H1 (cell line): ENCODE data around the gene PDK2. TPM values are rescaled to one million over a fixed set of nuclear protein-coding genes. Genes with fewer than 3 reads are reported as not detected.

Source experiments
- CTCF ChIA-PET: fragments of 300-600 bp; sonication (Branson Sonifier 250); formaldehyde crosslinking; loops from one replicate; lab custom pipeline; 2021; ENCODE audit not compliant: partially characterized antibody; lab: Charles Lee
- POLR2A ChIA-PET: fragments of 300-600 bp; sonication (Branson Sonifier 250); formaldehyde crosslinking; loops from one replicate; lab custom pipeline; 2021; ENCODE audit warnings: inconsistent platforms; ENCODE audit not compliant: partially characterized antibody; lab: Charles Lee
- DNase-seq, 2 experiments: peaks; one replicate each; pipeline versions ENCODE4 v3.0.0 to v3.0.0-alpha.2; 2010 to 2022; ENCODE audit warnings: low spot score in 2 of 2, low read depth in 1 of 2, mixed read lengths in 1 of 2
- FAIRE-seq: peaks from 2 replicates; lab custom pipeline; 2011; peaks lifted over from hg19 to GRCh38; lab: Jason Lieb, UNC
- H2AFZ ChIP-seq: 2 replicates; pipeline ENCODE4 v1.8.1; 2012; ENCODE audit warnings: low read length, inconsistent platforms
- H2AK5ac ChIP-seq: 2 replicates; pipeline ENCODE4 v1.6.1; 2013; ENCODE audit warnings: low read depth, low read length
- H2BK120ac ChIP-seq: replicated peaks from 2 replicates; pipeline ENCODE3; 2013; ENCODE audit warnings: low read depth, low read length, inconsistent platforms
- H2BK12ac ChIP-seq: 2 replicates; pipeline ENCODE4 v1.6.1; 2013; ENCODE audit warnings: low read depth, low read length
- H2BK15ac ChIP-seq: 2 replicates; pipeline ENCODE4 v1.6.1; 2013; ENCODE audit warnings: low read length
- H2BK20ac ChIP-seq: 2 replicates; pipeline ENCODE4 v1.6.1; 2013; ENCODE audit warnings: low read length
- H2BK5ac ChIP-seq: 2 replicates; pipeline ENCODE4 v1.6.1; 2013; ENCODE audit warnings: low read depth, low read length
- H3K14ac ChIP-seq: 2 replicates; pipeline ENCODE4 v1.6.1; 2013; ENCODE audit warnings: inconsistent platforms; ENCODE audit not compliant: insufficient read length
- H3K18ac ChIP-seq: 2 replicates; pipeline ENCODE4 v1.6.1; 2013; ENCODE audit warnings: low read length; ENCODE audit errors: extremely low read depth
- H3K23ac ChIP-seq: 2 replicates; pipeline ENCODE4 v1.6.1; 2013; ENCODE audit warnings: inconsistent platforms; ENCODE audit not compliant: insufficient read length
- H3K23me2 ChIP-seq: 2 replicates; pipeline ENCODE4 v1.6.1; 2013; ENCODE audit warnings: low read depth, low read length
- H3K27ac ChIP-seq: 2 replicates; pipeline ENCODE4 v1.6.1; 2011; ENCODE audit warnings: low read depth, low read length, inconsistent platforms
- H3K27me3 ChIP-seq, 4 experiments: replicated peaks in 1 of 4; 1 replicate in 1 of 4; 2 replicates in 3 of 4; pipeline versions ENCODE4 v1.6.1 to v1.8.1; 2011 to 2013; ENCODE audit warnings: low read length in 3 of 4, mild to moderate bottlenecking in 3 of 4, inconsistent platforms in 2 of 4, mixed read lengths in 2 of 4, moderate library complexity in 1 of 4; ENCODE audit not compliant: control insufficient read depth in 3 of 4, insufficient read depth in 3 of 4; ENCODE audit errors: extremely low read depth in 1 of 4
- H3K36me3 ChIP-seq, 4 experiments: 2 replicates each; pipeline versions ENCODE4 v1.6.1 to v1.8.1; 2011 to 2013; ENCODE audit warnings: mild to moderate bottlenecking in 4 of 4, low read length in 3 of 4, moderate library complexity in 2 of 4, control low read depth in 1 of 4, inconsistent platforms in 1 of 4; ENCODE audit not compliant: insufficient read depth in 4 of 4, control insufficient read depth in 2 of 4
- H3K4ac ChIP-seq: replicated peaks from 2 replicates; pipeline ENCODE3; 2013; ENCODE audit warnings: low read length, low read depth, mixed read lengths, inconsistent platforms; ENCODE audit not compliant: insufficient read length
- H3K4me1 ChIP-seq, 4 experiments: replicated peaks in 1 of 4; 1 replicate in 1 of 4; 2 replicates in 3 of 4; pipeline versions ENCODE4 v1.6.1 to v1.8.1; 2011 to 2013; ENCODE audit warnings: low read length in 3 of 4, inconsistent platforms in 2 of 4, mixed read lengths in 1 of 4; ENCODE audit not compliant: insufficient read depth in 4 of 4, control insufficient read depth in 3 of 4
- H3K4me2 ChIP-seq, 2 experiments: 2 replicates each; pipeline versions ENCODE4 v1.6.1 to v1.8.1; 2011 to 2013; ENCODE audit warnings: low read depth in 2 of 2, low read length in 2 of 2, control low read depth in 1 of 2, inconsistent platforms in 1 of 2, mild to moderate bottlenecking in 1 of 2; ENCODE audit not compliant: insufficient read depth in 1 of 2
- H3K4me3 ChIP-seq, 4 experiments: fragments of 200-600, 300-600 bp in 1 of 4; sonication (generic), shearing (Covaris generic), sonication (Bioruptor Twin) in 1 of 4; 2 replicates each; pipeline versions ENCODE4 v1.5.1 to v1.8.1; 2011 to 2016; ENCODE audit warnings: low read length in 4 of 4, low read depth in 3 of 4, control low read depth in 2 of 4, inconsistent platforms in 2 of 4, mild to moderate bottlenecking in 2 of 4, mixed read lengths in 1 of 4, moderate library complexity in 1 of 4; ENCODE audit not compliant: insufficient read depth in 2 of 4; ENCODE audit errors: extremely low read depth in 1 of 4
- H3K56ac ChIP-seq: replicated peaks from 2 replicates; pipeline ENCODE3; 2013; ENCODE audit warnings: low read depth, mild to moderate bottlenecking, mixed read lengths, low read length, inconsistent platforms; ENCODE audit not compliant: insufficient read length
- H3K79me1 ChIP-seq: 2 replicates; pipeline ENCODE4 v1.6.1; 2013; ENCODE audit warnings: low read depth, low read length, control low read depth
- H3K79me2 ChIP-seq, 2 experiments: 2 replicates each; pipeline versions ENCODE4 v1.6.1 to v1.8.1; 2012 to 2013; ENCODE audit warnings: low read length in 2 of 2, mild to moderate bottlenecking in 2 of 2, inconsistent platforms in 1 of 2; ENCODE audit not compliant: insufficient read depth in 2 of 2, control insufficient read depth in 1 of 2
- H3K9ac ChIP-seq, 4 experiments: replicated peaks in 1 of 4; 1 replicate in 1 of 4; 2 replicates in 3 of 4; pipeline versions ENCODE4 v1.6.1 to v1.8.1; 2011 to 2013; ENCODE audit warnings: low read depth in 3 of 4, low read length in 3 of 4, control low read depth in 2 of 4, mild to moderate bottlenecking in 2 of 4, moderate library complexity in 2 of 4, inconsistent platforms in 1 of 4; ENCODE audit errors: extremely low read depth in 1 of 4
- H3K9me3 ChIP-seq, 2 experiments: 2 replicates each; pipeline versions ENCODE4 v1.6.1 to v1.8.1; 2012 to 2013; ENCODE audit warnings: mild to moderate bottlenecking in 2 of 2, moderate library complexity in 2 of 2, control low read depth in 1 of 2, inconsistent platforms in 1 of 2, low read depth in 1 of 2, low read length in 1 of 2, mixed read lengths in 1 of 2; ENCODE audit not compliant: insufficient read depth in 2 of 2
- H4K20me1 ChIP-seq, 2 experiments: replicated peaks in 1 of 2; 2 replicates each; pipeline versions ENCODE3 to v1.8.1; 2011 to 2013; ENCODE audit warnings: inconsistent platforms in 2 of 2, low read length in 2 of 2, mild to moderate bottlenecking in 1 of 2; ENCODE audit not compliant: insufficient read depth in 2 of 2, control insufficient read depth in 1 of 2
- H4K5ac ChIP-seq: 2 replicates; pipeline ENCODE4 v1.6.1; 2013; ENCODE audit warnings: low read length, low read depth, mixed read lengths, inconsistent platforms; ENCODE audit not compliant: insufficient read length
- H4K8ac ChIP-seq: 2 replicates; pipeline ENCODE4 v1.8.0; 2013; ENCODE audit warnings: mild to moderate bottlenecking, moderate library complexity, low read length, inconsistent platforms; ENCODE audit not compliant: insufficient read depth; ENCODE audit errors: extremely low read depth
- H4K91ac ChIP-seq: replicated peaks from 2 replicates; pipeline ENCODE3; 2013; ENCODE audit warnings: low read length, mixed read lengths, inconsistent platforms; ENCODE audit not compliant: insufficient read length
- ATF3 ChIP-seq: IDR thresholded peaks from 2 replicates; pipeline ENCODE4 v1.6.1; 2011; ENCODE audit warnings: low read depth, mild to moderate bottlenecking, low read length; ENCODE audit not compliant: insufficient read depth
- BACH1 ChIP-seq: IDR thresholded peaks from 2 replicates; pipeline ENCODE4 v1.6.1; 2012; ENCODE audit warnings: low read length, improper control_type of control experiment
- BRCA1 ChIP-seq: IDR thresholded peaks from 2 replicates; pipeline ENCODE4 v1.6.1; 2012; ENCODE audit warnings: low read depth, low read length, improper control_type of control experiment
- CEBPB ChIP-seq: IDR thresholded peaks from 2 replicates; pipeline ENCODE4 v1.6.1; 2012; ENCODE audit warnings: low read depth, low read length
- KDM4A ChIP-seq: IDR thresholded peaks from one replicate; pipeline ENCODE4 v1.7.1; 2012; ENCODE audit warnings: low read depth, mild to moderate bottlenecking, moderate library complexity, low read length, inconsistent platforms; ENCODE audit not compliant: severe bottlenecking
- RBBP5 ChIP-seq: IDR thresholded peaks from 2 replicates; pipeline ENCODE4 v1.7.1; 2012; ENCODE audit warnings: low read depth, mild to moderate bottlenecking, inconsistent platforms, low read length, moderate library complexity, borderline replicate concordance
- RXRA ChIP-seq: IDR thresholded peaks from 2 replicates; pipeline ENCODE4 v1.6.1; 2011; ENCODE audit warnings: low read depth, mild to moderate bottlenecking, low read length, moderate library complexity; ENCODE audit not compliant: insufficient read depth
- SIRT6 ChIP-seq: IDR thresholded peaks from one replicate; pipeline ENCODE4 v1.7.1; 2012; ENCODE audit warnings: low read length, inconsistent platforms
- TCF12 ChIP-seq: IDR thresholded peaks from 2 replicates; pipeline ENCODE4 v1.6.1; 2011; ENCODE audit warnings: low read depth, mild to moderate bottlenecking, low read length
- WGBS, 2 experiments: shearing (Covaris generic) in 1 of 2; methylation state at CpG; one replicate each; pipeline versions ENCODE4 v1.1.6 to v1.1.7; 2013 to 2015; ENCODE audit warnings: low lambda C conversion rate in 2 of 2, mixed read lengths in 2 of 2, inconsistent platforms in 1 of 2, low coverage in 1 of 2, missing lambda C conversion rate in 1 of 2; ENCODE audit not compliant: insufficient replicate concordance in 2 of 2, insufficient coverage in 1 of 2, insufficient read length in 1 of 2; ENCODE audit errors: extremely low coverage in 1 of 2, missing lambda C conversion rate in 1 of 2; 5-methylcytosine and 5-hydroxymethylcytosine counted together
- polyA plus RNA-seq, 7 experiments: library from polyadenylated mRNA; depleted of rRNA in 3 of 7; stranded (reverse) in 5 of 7; unstranded in 2 of 7; fragments of >200 nt in 5 of 7; fragments of 200-250 nt in 2 of 7; gene quantifications; 1 replicate in 5 of 7; 2 replicates in 1 of 7; 4 replicates in 1 of 7; pipeline versions ENCODE4 v1.2.1 to v1.2.3, GENCODE V29; 2011 to 2013; ENCODE audit warnings: missing spikeins in 2 of 7, mixed read lengths in 2 of 7
- total RNA-seq: library from RNA; stranded (reverse); fragmentation: NEBNext Ultra II Directional; extraction: Animal tissue kit (Norgen Biotek cat#: 25700); gene quantifications from 2 replicates; pipeline ENCODE4 v1.2.1, GENCODE V29; 2021

PDK2 gene
- total and polyA plus RNA-seq, 2 of the 8 experiments (the other 6 are each of a cell fraction or from before 2014, with no cell fraction given), result 18.3 to 121 TPM

GRCh38 chr17:50143461-50144176 lies 48.5 kb downstream of the PDK2 start:
- H3K4me1 ChIP-seq, result peaks cover 0 to 29% (median 11%) of the 10 kb centered on the region in 4 experiments; a peak in 6 of 7 replicates
- CTCF ChIA-PET, result interaction anchor here (2.6 to 21.6 kb wide), 6 partner anchors 5 to 153 kb away, joined by 8 to 299 read pairs (median 82); partner anchors contain the start of genes PPP1R9B, SAMD14 and SGCA

More at GRCh38 chr17:50143461-50144176, 48.5 kb downstream of the PDK2 start:
- Histone ChIP-seq H3K79me2 (no peaks in the 10 kb centered on the region; a peak in 1 of 4 replicates), H3K56ac (no peak overlapping the region), H3K36me3 (peaks cover 0 to 13% (median 7%) of the 10 kb centered on the region in 4 experiments; a peak in 5 of 8 replicates), H2BK12ac (no peak overlapping the region), H3K27ac (no peak overlapping the region), H3K18ac (no peak overlapping the region), H2BK5ac (no peak overlapping the region), H3K14ac (no peak overlapping the region), H3K79me1 (peaks cover 8% of the 10 kb centered on the region), H3K9ac (no peak overlapping the region), H4K8ac (no peak overlapping the region), H2BK15ac (no peak overlapping the region), H2BK120ac (no peak overlapping the region), H4K91ac (no peak overlapping the region), H2BK20ac (no peak overlapping the region), H3K23ac (no peak overlapping the region), H4K20me1 (peaks cover 12 to 16% of the 10 kb centered on the region in 2 experiments), H3K27me3 (no peaks in the 10 kb centered on the region), H3K23me2 (peaks cover 2% of the 10 kb centered on the region; the same call in 1 of the 2 replicates), H4K5ac (no peak overlapping the region), H3K4ac (no peak overlapping the region), H3K9me3 (no peaks in the 10 kb centered on the region), H2AFZ (no peak overlapping the region), H3K4me2 (no peak overlapping the region), H3K4me3 (no peak overlapping the region), H2AK5ac (no peak overlapping the region)
- DNase-seq, result no peak
- FAIRE-seq, result no peak
- no peak for TF ChIP-seq CEBPB
- no peak for TF ChIP-seq RBBP5
- no peak for TF ChIP-seq ATF3
- TF ChIP-seq BRCA1, result no peak
- no peak for TF ChIP-seq SIRT6
- no peak for TF ChIP-seq RXRA
- no peak for TF ChIP-seq KDM4A
- no peak for TF ChIP-seq BACH1
- TF ChIP-seq TCF12, result no peak
- 96% methylated on average over 10 of the region's 20 CpGs; no CpG with 5 or more reads in 1 of the 2 experiments for WGBS, 2 experiments
- POLR2A ChIA-PET, result interaction anchor here (1.4 kb wide), 1 partner anchor 17 kb away, joined by 4 read pairs; no protein-coding TSS in a partner anchor
